Measurements from ENCODE around the gene CA6. TPM values are rescaled to one million over a fixed set of nuclear protein-coding genes. Genes with fewer than 3 reads are reported as not detected.
"Not testable (repeated sequence)": the region's sequence is repeated elsewhere in the genome, so short reads cannot be mapped to it uniquely, and the experiment has no call there.

CA6 gene
- total RNA-seq, 1 experiment from 2014 or later = not detected

DNA sequence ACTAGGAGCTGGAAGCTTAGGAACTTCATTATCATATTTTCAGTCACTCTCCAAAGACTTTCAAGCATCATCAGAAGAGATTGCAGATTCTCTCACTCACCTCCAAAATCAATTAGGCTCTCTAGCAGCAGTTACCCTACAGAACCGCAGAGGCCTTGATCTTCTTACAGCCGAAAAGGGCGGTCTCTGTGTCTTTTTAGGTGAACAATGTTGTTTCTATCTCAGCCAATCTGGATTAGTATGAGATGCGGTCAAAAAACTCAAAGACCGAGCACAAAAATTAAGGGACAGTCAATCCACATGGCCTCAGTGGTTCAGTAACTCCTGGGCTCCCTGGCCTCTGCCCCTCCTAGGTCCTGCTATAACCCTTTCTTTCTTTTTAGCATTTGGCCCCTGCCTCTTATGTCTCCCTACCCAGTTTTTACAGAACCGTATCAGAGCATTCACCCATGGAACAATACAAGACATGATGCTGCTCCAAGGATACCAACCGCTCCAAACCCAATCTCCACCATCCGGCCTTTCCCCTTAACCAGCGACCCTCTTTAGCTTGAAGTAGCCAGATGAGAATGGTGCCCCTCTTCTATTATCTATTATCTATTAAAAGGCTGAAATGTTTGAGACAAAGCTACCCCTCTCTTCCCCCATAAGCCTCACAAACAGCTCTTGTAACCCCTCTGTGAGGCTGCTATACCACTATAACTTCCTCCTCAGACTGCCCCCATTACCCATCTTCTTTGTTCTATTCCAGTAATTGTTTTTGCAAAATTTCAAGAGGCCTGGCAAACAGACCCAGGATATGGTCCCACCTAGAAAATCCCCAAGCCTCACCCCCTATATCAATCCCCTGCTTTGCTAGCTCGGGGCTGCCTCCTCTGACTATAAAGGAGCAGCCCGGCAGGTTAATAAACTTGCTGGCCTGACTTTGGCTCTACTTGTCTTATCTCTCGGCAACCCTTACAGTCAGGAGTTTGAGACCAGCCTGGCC lies 18.7 kb upstream of the CA6 start:
- no peak for DNase-seq (ENCODE audit: low read depth)

- DNase-seq (ENCODE audit: low read depth) = no peak
These were observed 15.6 kb upstream of the CA6 start for GRCh38 chr1:8930116-8930515.

GRCh38 chr1:8937051-8937450 lies 8.6 kb upstream of the CA6 start:
- not testable (repeated sequence) for DNase-seq (ENCODE audit: low read depth)

- no peak for DNase-seq (ENCODE audit: low read depth)
These were observed 8.0 kb upstream of the CA6 start for GRCh38 chr1:8937701-8938100.

DNA sequence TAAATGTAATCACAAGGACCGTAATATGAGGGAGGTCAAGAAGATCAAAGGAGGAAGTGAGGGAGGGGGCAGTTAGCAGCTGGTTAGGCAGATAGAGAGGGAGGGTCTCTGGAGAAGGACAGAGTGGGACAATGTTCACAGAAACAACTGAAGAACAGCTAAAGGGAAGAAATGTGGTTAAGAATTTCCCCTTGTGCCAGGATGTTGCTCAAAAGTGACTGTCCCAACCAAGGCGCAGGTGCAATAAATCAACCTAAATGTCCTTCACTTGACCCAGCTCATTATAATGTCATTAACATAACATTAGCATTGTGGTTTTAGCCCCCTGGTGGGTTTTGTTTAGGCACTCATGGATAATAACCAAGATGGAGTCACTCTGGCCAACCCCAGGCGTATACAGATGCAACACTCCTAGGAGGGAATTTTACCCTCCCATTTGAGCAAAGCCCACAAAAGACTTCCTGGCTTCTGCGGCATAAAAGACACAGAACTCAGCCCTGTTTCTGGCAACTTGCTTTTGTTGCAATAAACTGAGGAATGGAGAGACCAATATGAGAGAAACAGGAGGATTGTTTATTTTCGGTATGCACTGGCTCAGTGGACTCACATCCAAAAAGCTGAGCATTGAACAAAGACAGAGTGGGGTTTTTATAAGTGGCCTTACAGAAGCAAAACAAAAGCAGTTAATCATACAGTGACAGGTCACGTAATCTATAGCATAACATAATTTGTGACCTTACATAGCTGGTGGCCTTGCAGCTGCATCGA lies 7.3 kb upstream of the CA6 start:
- no peak for DNase-seq (ENCODE audit: low read depth)

- no peak for DNase-seq (ENCODE audit: low read depth)
These were observed 6.7 kb upstream of the CA6 start for GRCh38 chr1:8939000-8939265.

DNA sequence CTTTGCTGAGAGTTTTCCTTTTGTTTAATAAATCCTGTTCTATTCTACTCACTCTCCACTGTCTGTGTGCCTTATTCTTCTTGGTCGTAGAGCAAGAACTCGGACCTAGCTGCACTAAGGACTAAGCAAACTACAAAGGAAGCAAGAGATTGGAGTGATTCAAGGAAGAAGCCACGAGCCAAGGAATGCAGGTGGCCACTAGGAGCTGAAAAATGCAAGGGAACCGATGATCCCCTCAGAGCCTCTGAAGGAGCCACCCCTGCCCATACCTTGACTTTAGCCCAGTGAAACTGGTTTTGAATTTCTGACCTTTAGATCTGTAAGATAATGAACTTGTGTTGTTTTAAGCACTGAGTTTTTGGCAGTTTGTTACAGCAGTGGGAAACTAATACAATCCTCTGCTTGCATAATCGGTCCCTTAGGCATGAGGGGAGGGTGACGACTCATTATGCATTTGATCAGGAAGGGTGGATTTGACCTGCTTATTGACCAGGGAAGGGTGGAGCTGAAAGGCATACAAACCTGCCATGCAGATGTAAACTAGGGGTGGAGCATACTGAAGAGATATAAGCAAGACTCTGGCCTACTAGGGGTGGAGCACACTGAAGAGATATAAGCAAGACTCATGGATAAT lies 6.2 kb upstream of the CA6 start:
- no peak for DNase-seq (ENCODE audit: low read depth)

DNA sequence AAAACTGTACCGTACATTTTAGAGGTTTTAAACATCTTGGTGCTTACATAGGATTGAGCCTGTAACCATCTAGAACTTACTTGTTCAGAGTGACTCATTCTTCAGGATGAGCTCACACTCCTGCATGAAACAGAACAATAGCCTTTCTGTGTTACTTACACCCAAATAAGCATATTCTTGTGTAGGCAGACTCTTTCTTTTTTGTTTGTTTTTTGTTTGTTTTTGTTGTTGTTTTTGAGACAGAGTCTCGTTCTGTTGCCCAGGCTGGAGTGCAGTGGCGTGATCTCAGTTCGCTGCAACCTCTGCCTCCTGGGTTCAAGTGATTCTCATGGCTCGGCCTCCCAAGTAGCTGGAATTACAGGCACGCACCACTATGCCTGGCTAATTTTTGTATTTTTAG lies 3.8 kb upstream of the CA6 start:
- DNase-seq (ENCODE audit: low read depth) = peak; percentile 71

- no peak for DNase-seq (ENCODE audit: low read depth)
These were observed 1.9 kb upstream of the CA6 start for GRCh38 chr1:8943498-8944405.

DNA sequence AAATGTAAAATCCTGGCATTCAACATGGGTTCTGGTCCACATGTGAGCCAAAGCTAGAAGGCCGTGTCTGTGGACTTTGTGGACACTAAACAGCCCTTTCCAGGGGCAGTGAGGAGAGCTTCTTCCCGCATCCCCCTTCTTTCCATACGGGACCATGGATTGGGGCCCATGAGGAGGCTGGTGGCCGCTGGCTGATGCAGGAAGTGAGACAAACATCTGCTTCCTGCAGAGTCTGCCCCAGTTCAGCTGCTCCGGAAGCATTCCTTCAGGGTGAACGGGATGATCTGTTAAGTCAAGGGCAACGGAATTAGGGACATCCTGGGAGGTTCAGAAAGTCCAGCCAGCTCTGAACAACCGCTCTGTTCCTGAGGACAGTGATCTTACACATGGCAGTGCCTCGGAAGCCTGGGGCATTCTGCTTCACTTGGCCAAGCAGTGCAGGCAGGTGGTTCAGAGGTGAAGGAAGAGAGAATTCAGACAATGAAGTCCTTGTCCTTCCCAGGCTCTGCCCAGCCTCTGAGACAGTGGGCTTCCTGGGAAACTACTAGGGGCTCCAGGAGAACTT lies 1.5 kb downstream of the CA6 start:
- DNase-seq (ENCODE audit: low read depth) = no peak

- no peak for DNase-seq (ENCODE audit: low read depth)
These were observed 4.6 kb downstream of the CA6 start for GRCh38 chr1:8950309-8950708.

DNA sequence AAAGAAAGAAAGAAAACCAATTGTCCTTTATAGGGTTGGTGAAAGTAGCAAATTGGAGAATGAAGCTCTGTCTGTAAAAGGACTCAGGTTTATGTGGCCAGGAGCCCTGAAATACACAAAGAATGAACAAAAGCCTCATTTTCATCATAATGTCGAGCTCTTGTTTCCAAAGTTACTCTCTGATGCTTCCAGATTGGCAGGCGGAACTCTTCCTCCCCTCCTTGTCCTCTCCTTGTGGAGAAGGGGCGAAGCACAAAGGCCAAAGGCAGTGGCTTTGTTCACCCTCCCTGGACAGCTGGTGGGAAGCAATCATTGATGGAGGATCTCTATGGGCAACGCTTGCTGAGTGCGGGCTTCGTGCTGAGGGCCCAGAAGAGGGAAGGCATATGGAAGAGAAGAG lies 5.6 kb downstream of the CA6 start:
- no peak for DNase-seq (ENCODE audit: low read depth)

GRCh38 chr1:8955406-8955805 lies 9.7 kb downstream of the CA6 start:
- no peak for DNase-seq (ENCODE audit: low read depth)

DNA sequence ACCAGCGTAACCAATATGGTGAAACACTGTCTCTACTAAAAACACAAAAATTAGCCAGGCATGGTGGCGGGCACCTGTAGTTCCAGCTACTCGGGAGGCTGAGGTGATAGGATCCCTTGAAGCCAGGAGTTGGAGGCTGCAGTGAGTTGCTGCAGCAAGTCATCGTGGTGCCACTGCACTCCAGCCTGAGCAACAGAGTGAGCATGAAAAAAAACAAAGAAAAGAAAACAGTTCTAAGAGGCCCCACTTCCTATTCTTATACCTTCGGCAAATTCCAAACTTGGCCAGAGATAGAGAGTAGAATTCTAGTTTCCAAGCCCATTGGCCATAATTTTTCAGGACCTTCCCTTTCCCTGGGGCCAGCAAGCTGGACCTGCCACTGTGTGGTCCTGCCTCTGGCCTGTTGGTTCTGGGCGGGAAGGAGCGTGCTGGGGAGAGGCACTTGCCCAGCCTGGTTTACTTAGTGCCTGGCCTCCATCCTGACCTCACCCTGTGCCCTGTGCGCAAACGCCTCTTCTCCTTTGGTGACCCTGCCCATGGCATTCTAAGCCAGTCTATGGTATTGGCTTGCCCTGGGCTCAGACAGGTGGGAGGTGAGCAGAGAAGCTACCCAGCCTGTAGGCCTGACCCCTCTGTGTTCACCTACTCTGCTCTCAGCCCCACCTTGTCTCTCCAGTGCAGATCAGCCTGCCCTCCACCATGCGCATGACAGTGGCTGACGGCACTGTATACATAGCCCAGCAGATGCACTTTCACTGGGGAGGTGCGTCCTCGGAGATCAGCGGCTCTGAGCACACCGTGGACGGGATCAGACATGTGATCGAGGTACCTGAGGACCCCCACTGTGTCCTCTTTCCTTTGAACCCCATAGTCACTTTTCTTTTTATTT lies 11.0 kb downstream of the CA6 start:
- DNase-seq (ENCODE audit: low read depth) = no peak

DNA sequence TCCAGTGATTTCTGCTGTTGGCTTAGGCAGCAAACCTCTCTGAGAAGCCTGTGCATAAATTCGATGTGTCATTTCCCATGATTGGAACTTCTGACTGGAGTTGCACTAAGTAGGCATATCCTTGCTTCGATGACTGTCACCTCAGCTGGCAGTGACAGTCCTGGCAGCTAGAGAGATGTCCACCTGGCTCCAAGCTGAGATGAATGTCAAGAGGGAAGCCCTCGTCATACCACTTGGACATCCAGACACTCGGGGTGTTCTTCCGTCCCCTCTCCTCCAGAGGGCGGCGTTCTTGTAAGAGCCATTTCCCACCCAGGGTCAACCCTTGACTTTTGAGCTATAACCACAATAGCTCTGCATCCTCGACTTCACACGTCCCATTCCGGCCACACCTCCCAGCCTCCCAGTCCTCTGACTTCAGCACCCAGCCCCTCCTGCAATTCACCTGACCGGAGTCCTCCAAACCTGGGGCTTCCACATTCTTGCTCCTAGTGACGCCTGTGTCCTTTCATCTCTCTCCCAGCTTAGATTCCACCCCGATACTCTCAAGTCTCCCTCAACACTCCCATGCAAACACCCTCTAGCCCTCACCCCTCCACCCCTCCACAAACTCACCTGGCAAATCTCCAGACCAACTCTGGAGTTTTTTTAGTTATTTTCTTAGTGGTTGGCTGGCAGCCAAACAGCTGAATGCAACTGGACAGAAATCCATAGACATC lies 17.3 kb downstream of the CA6 start:
- DNase-seq (ENCODE audit: low read depth) = peak; percentile 28

DNA sequence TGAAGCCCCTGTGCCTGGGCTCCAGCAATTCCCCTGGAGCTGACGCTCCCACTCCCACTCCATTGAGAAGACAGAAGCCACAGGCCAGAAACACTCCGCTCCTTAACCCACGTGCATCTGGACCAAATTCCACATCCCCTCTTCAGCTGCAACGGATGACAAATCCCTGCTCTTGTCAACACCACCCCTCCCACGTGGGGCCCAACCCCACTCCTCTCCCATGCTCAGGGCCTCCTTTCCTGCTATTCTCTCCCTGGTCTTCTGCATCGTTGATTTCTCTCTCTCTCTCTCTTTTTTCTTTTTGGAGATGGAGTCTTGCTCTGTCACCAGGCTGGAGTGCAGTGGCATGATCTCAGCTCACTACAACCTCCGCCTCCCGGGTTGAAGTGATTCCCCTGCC lies 18.3 kb downstream of the CA6 start:
- no peak for DNase-seq (ENCODE audit: low read depth)

DNA sequence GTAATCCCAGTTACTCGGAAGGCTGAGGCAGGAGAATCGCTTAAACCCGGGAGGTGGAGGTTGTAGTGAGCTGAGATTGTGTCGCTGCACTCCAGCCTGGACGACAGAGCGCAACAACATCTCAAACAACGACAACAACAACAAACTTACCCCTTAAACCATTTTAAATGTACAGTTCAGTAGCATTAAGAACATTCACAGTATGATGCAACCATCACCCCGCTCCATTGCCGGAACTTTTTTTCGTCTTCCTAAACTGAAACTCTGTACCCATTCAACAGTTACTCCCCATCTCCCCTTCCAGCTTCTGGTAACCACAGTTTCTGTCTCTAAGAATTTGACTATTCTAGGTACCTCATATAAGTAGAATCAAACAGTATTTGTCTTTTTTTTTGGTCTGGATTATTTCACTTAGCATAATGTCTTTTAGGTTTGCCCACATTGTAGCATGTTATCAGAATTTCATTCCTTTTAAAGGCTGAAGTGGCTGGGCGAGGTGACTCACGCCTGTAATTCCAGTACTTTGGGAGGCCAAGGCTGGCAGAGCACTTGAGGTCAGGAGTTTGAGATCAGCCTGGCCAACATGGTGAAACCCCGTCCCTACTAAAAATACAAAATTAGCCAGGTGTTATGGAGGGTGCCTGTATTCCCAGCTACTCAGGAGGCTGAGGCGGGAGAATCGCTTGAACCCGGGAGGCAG lies 19.6 kb downstream of the CA6 start:
- no peak for DNase-seq (ENCODE audit: low read depth)

GRCh38 chr1:8966606-8967005 lies 20.9 kb downstream of the CA6 start:
- no peak for DNase-seq (ENCODE audit: low read depth)

GRCh38 chr1:8968902-8969301 lies 23.2 kb downstream of the CA6 start:
- not testable (repeated sequence) for DNase-seq (ENCODE audit: low read depth)
